ENCODE measurements around the gene DRD3.

DRD3 gene

GRCh38 chr3:114115143-114115542 is 63.7 kb downstream of the DRD3 start:
- no peak for DNase-seq

- no peak for DNase-seq
Observed at GRCh38 chr3:114114719-114115118, 64.1 kb downstream of the DRD3 start.

GRCh38 chr3:114112696-114113095 is 66.2 kb downstream of the DRD3 start:
- no peak for DNase-seq

GRCh38 chr3:114111060-114111770 is 67.6 kb downstream of the DRD3 start:
- DNase-seq: no peak

GRCh38 chr3:114110439-114110838 is 68.4 kb downstream of the DRD3 start:
- DNase-seq: no peak

GRCh38 chr3:114108137-114108536 is 70.7 kb downstream of the DRD3 start:
- no peak for DNase-seq

- no peak for DNase-seq
Observed at GRCh38 chr3:114104414-114104813, 74.4 kb downstream of the DRD3 start.

- DNase-seq: no peak
Observed at GRCh38 chr3:114103858-114104257, 75.0 kb downstream of the DRD3 start.

- DNase-seq: no peak
Observed at GRCh38 chr3:114103181-114103580, 75.7 kb downstream of the DRD3 start.

GRCh38 chr3:114101101-114101500 is 77.8 kb downstream of the DRD3 start:
- no peak for DNase-seq

- DNase-seq: no peak
Observed at GRCh38 chr3:114095796-114096195, 83.1 kb downstream of the DRD3 start.

- DNase-seq: no peak
Observed at GRCh38 chr3:114093596-114093995, 85.3 kb downstream of the DRD3 start.

GRCh38 chr3:114093016-114093380 is 85.9 kb downstream of the DRD3 start:
- DNase-seq: no peak

- DNase-seq: no peak
Observed at GRCh38 chr3:114092151-114093015, 86.5 kb downstream of the DRD3 start.

GRCh38 chr3:114089675-114090074 is 89.2 kb downstream of the DRD3 start:
- DNase-seq: no peak

- no peak for DNase-seq
Observed at GRCh38 chr3:114086356-114086755, 92.5 kb downstream of the DRD3 start.

GRCh38 chr3:114083112-114083511 is 95.7 kb downstream of the DRD3 start:
- DNase-seq: no peak

GRCh38 chr3:114081037-114081436 is 97.8 kb downstream of the DRD3 start:
- DNase-seq: no peak

- no peak for DNase-seq
Observed at GRCh38 chr3:114080201-114080600, 98.7 kb downstream of the DRD3 start.

GRCh38 chr3:114079761-114080160 is 99.1 kb downstream of the DRD3 start:
- no peak for DNase-seq

GRCh38 chr3:114078126-114078525 is 100.7 kb downstream of the DRD3 start:
- no peak for DNase-seq

Data from stimulated activated CD4-positive, alpha-beta T cell treated with anti-CD3 and anti-CD28 coated beads, Interleukin-2, amount 100 ng/mL, for 48 hours (primary cell).